Heart left ventricle (tissue), 16 donors: ENCODE results near the gene C20orf202. TPM values are rescaled to one million over a fixed set of nuclear protein-coding genes. Genes with fewer than 3 reads are reported as not detected.
A peak's percentile ranks its signal among the peaks of the same experiment; 100 is the strongest.

Source experiments
- ATAC-seq, 4 donors: fragments of 200-7000 bp; cut with Tn5 transposase; one replicate each; pipeline ENCODE4 v1.9.1; 2020 to 2022; ENCODE audit warnings: moderate library complexity in 4 of 4, mild to moderate bottlenecking in 3 of 4, moderate number of reproducible peaks in 1 of 4
- DNase-seq, 5 donors: peaks; one replicate each; pipeline ENCODE4 v3.0.0-alpha.2; 2020
- H3K27ac ChIP-seq, 12 donors: fragments of 200-600 bp; sonication (generic) in 4 of 12; one replicate each; pipeline versions ENCODE4 v1.5.0 to v1.8.0; 2016 to 2022; ENCODE audit warnings: mild to moderate bottlenecking in 2 of 12
- H3K27me3 ChIP-seq, 9 donors: fragments of 200-600 bp; sonication (generic) in 2 of 9; one replicate each; pipeline versions ENCODE4 v1.5.1 to v1.8.0; 2016 to 2022; ENCODE audit warnings: mild to moderate bottlenecking in 3 of 9
- H3K36me3 ChIP-seq, 9 donors: fragments of 200-600 bp; sonication (generic) in 2 of 9; one replicate each; pipeline versions ENCODE4 v1.5.0 to v1.8.0; 2018 to 2022; ENCODE audit warnings: mild to moderate bottlenecking in 2 of 9
- H3K4me1 ChIP-seq, 12 donors: fragments of 200-600 bp; sonication (generic) in 4 of 12; one replicate each; pipeline versions ENCODE4 v1.5.0 to v1.8.0; 2016 to 2022; ENCODE audit warnings: mild to moderate bottlenecking in 3 of 12
- H3K4me3 ChIP-seq, 12 donors: fragments of 200-600 bp; sonication (generic) in 4 of 12; one replicate each; pipeline versions ENCODE4 v1.5.0 to v1.8.0; 2017 to 2022; ENCODE audit warnings: mild to moderate bottlenecking in 9 of 12, moderate library complexity in 4 of 12
- H3K9me3 ChIP-seq, 12 donors: fragments of 200-600 bp; sonication (generic) in 4 of 12; one replicate each; pipeline versions ENCODE4 v1.5.0 to v1.8.0; 2016 to 2022; ENCODE audit warnings: mild to moderate bottlenecking in 1 of 12
- POLR2A ChIP-seq, 2 donors: fragments of 450-650 bp; IDR thresholded peaks; one replicate each; pipeline ENCODE4 v1.6.1; 2017; ENCODE audit warnings: antibody characterized with exemption in 2 of 2, mild to moderate bottlenecking in 2 of 2, moderate library complexity in 2 of 2
- WGBS, 4 donors: extraction: QIAGEN DNeasy Blood & Tissue Kit in 2 of 4; methylation state at CpG; one replicate each; pipeline versions ENCODE4 v1.1.5 to v1.1.7; 2013 to 2018; 5-methylcytosine and 5-hydroxymethylcytosine counted together
- intact Hi-C, 10 donors: fragments of 100-400 bp; cut with DNase I; formaldehyde crosslinking; loops; one replicate each; pipeline versions ENCODE4 v1.11.1 to v1.14.2; 2022
- polyA plus RNA-seq, 2 donors: library from polyadenylated mRNA; stranded (reverse); fragments of 200-250 nt; gene quantifications; one replicate each; pipeline ENCODE4 v1.2.3, GENCODE V29; 2013
- total RNA-seq, 9 donors: library from RNA; depleted of rRNA in 2 of 9; stranded (reverse); fragments of >200 nt in 2 of 9; fragmentation: NEBNext Ultra II Directional in 3 of 9; extraction: Animal tissue kit (Norgen Biotek cat#: 25700) in 3 of 9; gene quantifications; one replicate each; pipeline versions ENCODE4 v1.1.0 to v1.2.4, GENCODE V29; 2016 to 2023
- TF ChIP-seq, protein P1 (sequence below), 12 donors: fragments of 200-600 bp; sonication (generic) in 4 of 12; IDR thresholded peaks; one replicate each; pipeline versions ENCODE4 v1.5.0 to v1.8.0; 2018 to 2022; ENCODE audit warnings: antibody characterized with exemption in 12 of 12, mild to moderate bottlenecking in 5 of 12
- donor health status: ischemic (EF 13 %, LVEDD 7.1; RV severe dilation, severe dysfunction).
- donor health status: healthy with polysubstance abuse.
- donor health status: DM: no; HTN: yes; CAD: no.
- donor health status: DM: no; HTN: no; CAD: no.
- donor health status: ischemic (EF 25% LVEDD 6.9; RV normal size, moderate dysfunction).
- donor health status: ischemic (EF 25% LVEDD 5.7; RV mildly dilated, moderate dysfunction).
- donor health status: healthy.
- donor health status: DM: yes; HTN: yes; CAD: no.
- donor health status: ischemic (EF 35%, LVEDD 5.7; RV mildly dilated, moderate dysfunction).
- donor health status: nonischemic (EF 11% LVEDD 7.7; RV severe dilation, severe dysfunction).
- donor health status: DM: yes; HTN: yes; CAD: no.
- donor health status: PGD.
- donor health status: ischemic (EF 29% LVEDD 5.4; RV normal size, mild dysfunction).
- donor health status: nonischemic (EF 23%, LVEDD 6.1; RV moderate dilation, normal function).

C20orf202 gene
- total and polyA plus RNA-seq, 11 donors, result 0.21 to 0.47 (median 0.32) TPM; not detected in 1

DNA sequence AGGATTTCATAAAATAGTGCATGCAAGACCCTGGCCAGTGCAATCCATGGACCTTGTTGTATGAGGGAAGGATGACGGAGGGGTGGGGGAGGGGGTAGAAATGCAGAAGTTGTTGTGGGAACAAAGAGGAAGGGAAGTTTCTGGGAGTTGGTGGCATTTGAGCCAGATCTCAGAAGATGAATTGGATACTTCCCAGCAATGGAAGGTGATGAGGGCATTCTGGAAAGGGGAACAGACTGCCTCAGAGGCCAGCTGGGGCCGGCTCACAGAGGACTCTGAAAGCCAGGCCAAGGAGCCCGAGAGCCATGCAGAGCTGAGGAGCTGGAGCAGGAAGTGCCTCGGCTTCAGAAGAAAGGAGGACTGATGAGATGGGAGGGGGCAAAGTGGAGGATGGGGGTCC, 21.1 kb upstream of the C20orf202 start:
- Histone ChIP-seq H3K27me3 (peaks cover 0 to 32% (median 9%) of the 10 kb centered on the region in 9 donors), H3K9me3 (no peaks in the 10 kb centered on the region), H3K4me3 (no peak overlapping the region), H3K27ac (peak overlapping the region in 1 of 12 donors; percentile 17), H3K36me3 (peaks cover 0 to 6% (median 0%) of the 10 kb centered on the region in 9 donors), H3K4me1 (peaks cover 0 to 26% (median 3%) of the 10 kb centered on the region in 12 donors)
- DNase-seq (no peak), ATAC-seq (peak in 1 of 4 donors; percentile 14)
- intact Hi-C loops, result loop anchor here in 3 of 10 donors (10.0 kb wide), 2 partner anchors 217 to 367 kb away; no protein-coding TSS in a partner anchor
- WGBS, 4 donors, result 48 to 60% (median 52%) methylated on average over 4 of the region's 4 CpGs
- TF ChIP-seq, protein P1, sequence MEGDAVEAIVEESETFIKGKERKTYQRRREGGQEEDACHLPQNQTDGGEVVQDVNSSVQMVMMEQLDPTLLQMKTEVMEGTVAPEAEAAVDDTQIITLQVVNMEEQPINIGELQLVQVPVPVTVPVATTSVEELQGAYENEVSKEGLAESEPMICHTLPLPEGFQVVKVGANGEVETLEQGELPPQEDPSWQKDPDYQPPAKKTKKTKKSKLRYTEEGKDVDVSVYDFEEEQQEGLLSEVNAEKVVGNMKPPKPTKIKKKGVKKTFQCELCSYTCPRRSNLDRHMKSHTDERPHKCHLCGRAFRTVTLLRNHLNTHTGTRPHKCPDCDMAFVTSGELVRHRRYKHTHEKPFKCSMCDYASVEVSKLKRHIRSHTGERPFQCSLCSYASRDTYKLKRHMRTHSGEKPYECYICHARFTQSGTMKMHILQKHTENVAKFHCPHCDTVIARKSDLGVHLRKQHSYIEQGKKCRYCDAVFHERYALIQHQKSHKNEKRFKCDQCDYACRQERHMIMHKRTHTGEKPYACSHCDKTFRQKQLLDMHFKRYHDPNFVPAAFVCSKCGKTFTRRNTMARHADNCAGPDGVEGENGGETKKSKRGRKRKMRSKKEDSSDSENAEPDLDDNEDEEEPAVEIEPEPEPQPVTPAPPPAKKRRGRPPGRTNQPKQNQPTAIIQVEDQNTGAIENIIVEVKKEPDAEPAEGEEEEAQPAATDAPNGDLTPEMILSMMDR (IDR thresholded peaks at IDR 0.05), result no peak
- TF ChIP-seq POLR2A (IDR thresholded peaks at IDR 0.05), result no peak

DNA sequence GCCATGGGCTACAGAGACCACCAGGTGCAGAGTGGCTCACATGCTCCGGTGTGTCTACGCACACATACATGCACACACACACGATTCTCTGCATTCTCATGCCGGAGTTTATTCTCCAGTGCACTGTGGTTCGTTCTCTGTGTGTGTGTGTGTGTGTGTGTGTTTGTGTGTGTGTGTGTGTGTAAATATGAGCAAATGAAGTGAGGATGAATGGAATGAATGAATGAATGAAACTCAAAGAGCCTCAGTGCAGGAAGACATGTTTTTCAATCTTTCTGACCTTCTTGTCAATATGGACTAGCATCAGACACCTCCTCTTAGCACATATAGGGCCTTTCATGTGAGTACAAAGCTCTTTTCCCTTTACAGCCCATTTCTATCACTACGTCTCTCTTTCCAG, 20.1 kb upstream of the C20orf202 start:
- Histone ChIP-seq H3K9me3 (no peaks in the 10 kb centered on the region), H3K27me3 (peaks cover 0 to 38% (median 9%) of the 10 kb centered on the region in 9 donors), H3K4me3 (no peak overlapping the region), H3K36me3 (peaks cover 0 to 6% (median 0%) of the 10 kb centered on the region in 9 donors), H3K27ac (no peak overlapping the region), H3K4me1 (peaks cover 0 to 31% (median 6%) of the 10 kb centered on the region in 12 donors)
- no peak for ATAC-seq
- DNase-seq, result no peak
- 63 to 86% (median 78%) methylated on average over 6 of the region's 6 CpGs for WGBS, 4 donors
- TF ChIP-seq POLR2A (IDR thresholded peaks at IDR 0.05), result no peak
- TF ChIP-seq, protein P1 (IDR thresholded peaks at IDR 0.05), result no peak
- intact Hi-C loops, result loop anchor here in 3 of 10 donors (10.0 kb wide), 2 partner anchors 218 to 368 kb away; no protein-coding TSS in a partner anchor

- intact Hi-C loops, result loop anchor here in 3 of 10 donors (10.0 kb wide), 2 partner anchors 219 to 369 kb away; no protein-coding TSS in a partner anchor
- H3K27ac ChIP-seq, result no peak overlapping the region
These were observed 19.0 kb upstream of the C20orf202 start for GRCh38 chr20:1184260-1184637.

DNA sequence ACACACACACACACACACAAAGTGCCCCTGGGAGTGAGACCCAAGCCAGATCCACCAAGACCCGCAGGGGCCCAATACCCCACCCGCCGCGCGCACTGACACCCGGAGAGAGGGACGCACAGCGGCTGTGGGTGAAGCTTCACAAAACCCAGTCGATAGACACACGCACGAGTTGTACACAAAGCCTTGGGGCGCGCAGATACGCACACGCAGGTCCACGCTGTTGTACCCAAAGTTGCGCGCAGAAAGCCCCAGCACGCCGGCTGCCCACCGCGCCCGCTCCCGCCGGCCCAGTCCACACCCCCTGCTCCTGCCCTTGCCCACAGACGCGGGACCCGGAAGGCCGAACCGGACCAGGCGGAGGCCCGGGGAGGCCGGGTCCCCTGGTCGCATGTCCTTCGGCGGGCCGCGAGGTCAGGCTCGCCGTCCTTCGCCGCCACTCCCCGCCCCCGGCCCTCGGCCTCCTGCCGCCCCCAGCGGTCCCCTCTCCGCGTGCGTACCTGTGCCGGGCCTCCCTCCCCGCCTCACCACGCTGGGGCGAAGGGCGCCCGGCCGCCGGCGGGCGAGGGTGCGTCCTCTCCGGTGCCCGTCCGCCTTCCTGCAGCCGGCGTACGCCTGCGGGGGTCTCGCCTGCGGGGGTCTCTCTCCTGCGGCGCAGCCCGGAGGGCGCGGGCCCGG, 18.5 kb upstream of the C20orf202 start, which contains the start of gene TMEM74B:
TMEM74B (minus strand) TSS at position 344 of the 678 bp plus-strand sequence. CDS start 1,180 bp downstream, outside the sequence.
- intact Hi-C loops, result loop anchor here in 3 of 10 donors (10.0 kb wide), 2 partner anchors 220 to 370 kb away; no protein-coding TSS in a partner anchor
- Histone ChIP-seq H3K9me3 (no peaks in the 10 kb centered on the region), H3K36me3 (peaks cover 0 to 3% (median 0%) of the 10 kb centered on the region in 9 donors), H3K27me3 (peaks cover 0 to 38% (median 9%) of the 10 kb centered on the region in 9 donors), H3K4me1 (peaks cover 0 to 31% (median 6%) of the 10 kb centered on the region in 12 donors), H3K27ac (peak within 1 kb of the TSS in 6 of 12 donors; percentile 46 to 66 (median 46)), H3K4me3 (peak within 1 kb of the TSS; percentile 42 to 69 (median 58))
- DNase-seq (no peak), ATAC-seq (peak in 2 of 4 donors; percentile 3 to 9)
- no peak for TF ChIP-seq POLR2A (IDR thresholded peaks at IDR 0.05)
- TF ChIP-seq, protein P1 (IDR thresholded peaks at IDR 0.05), result no peak
- WGBS, 4 donors, result 1 to 4% (median 2%) methylated on average over 24 to 76 of the region's 76 CpGs

More at GRCh38 chr20:1184260-1184637, 19.0 kb upstream of the C20orf202 start:
- ATAC-seq, result no peak
- H3K4me1 ChIP-seq, result peaks cover 0 to 31% (median 6%) of the 10 kb centered on the region in 12 donors
- no peaks in the 10 kb centered on the region for H3K9me3 ChIP-seq
- peaks cover 0 to 3% (median 0%) of the 10 kb centered on the region in 9 donors for H3K36me3 ChIP-seq
- TF ChIP-seq, protein P1 (IDR thresholded peaks at IDR 0.05), result no peak
- H3K4me3 ChIP-seq, result peak overlapping the region in 10 of 12 donors; percentile 50 to 69 (median 60)
- WGBS, 4 donors, result 21 to 37% (median 26%) methylated on average over 13 of the region's 13 CpGs
- no peak for DNase-seq
- peaks cover 0 to 38% (median 9%) of the 10 kb centered on the region in 9 donors for H3K27me3 ChIP-seq
